H1 (cell line): ENCODE results near the gene PJVK. TPM values are rescaled to one million over a fixed set of nuclear protein-coding genes. Genes with fewer than 3 reads are reported as not detected.

Experiments used
- CTCF ChIA-PET: fragments of 300-600 bp; sonication (Branson Sonifier 250); formaldehyde crosslinking; loops from one replicate; lab custom pipeline; 2021; ENCODE audit not compliant: partially characterized antibody; lab: Charles Lee
- POLR2A ChIA-PET: fragments of 300-600 bp; sonication (Branson Sonifier 250); formaldehyde crosslinking; loops from one replicate; lab custom pipeline; 2021; ENCODE audit warnings: inconsistent platforms; ENCODE audit not compliant: partially characterized antibody; lab: Charles Lee
- DNase-seq, 2 experiments: peaks; one replicate each; pipeline versions ENCODE4 v3.0.0 to v3.0.0-alpha.2; 2010 to 2022; ENCODE audit warnings: low spot score in 2 of 2, low read depth in 1 of 2, mixed read lengths in 1 of 2
- FAIRE-seq: peaks from 2 replicates; lab custom pipeline; 2011; peaks lifted over from hg19 to GRCh38; lab: Jason Lieb, UNC
- H2AFZ ChIP-seq: 2 replicates; pipeline ENCODE4 v1.8.1; 2012; ENCODE audit warnings: low read length, inconsistent platforms
- H2AK5ac ChIP-seq: 2 replicates; pipeline ENCODE4 v1.6.1; 2013; ENCODE audit warnings: low read depth, low read length
- H2BK120ac ChIP-seq: replicated peaks from 2 replicates; pipeline ENCODE3; 2013; ENCODE audit warnings: low read depth, low read length, inconsistent platforms
- H2BK12ac ChIP-seq: 2 replicates; pipeline ENCODE4 v1.6.1; 2013; ENCODE audit warnings: low read depth, low read length
- H2BK15ac ChIP-seq: 2 replicates; pipeline ENCODE4 v1.6.1; 2013; ENCODE audit warnings: low read length
- H2BK20ac ChIP-seq: 2 replicates; pipeline ENCODE4 v1.6.1; 2013; ENCODE audit warnings: low read length
- H2BK5ac ChIP-seq: 2 replicates; pipeline ENCODE4 v1.6.1; 2013; ENCODE audit warnings: low read depth, low read length
- H3K14ac ChIP-seq: 2 replicates; pipeline ENCODE4 v1.6.1; 2013; ENCODE audit warnings: inconsistent platforms; ENCODE audit not compliant: insufficient read length
- H3K18ac ChIP-seq: 2 replicates; pipeline ENCODE4 v1.6.1; 2013; ENCODE audit warnings: low read length; ENCODE audit errors: extremely low read depth
- H3K23ac ChIP-seq: 2 replicates; pipeline ENCODE4 v1.6.1; 2013; ENCODE audit warnings: inconsistent platforms; ENCODE audit not compliant: insufficient read length
- H3K23me2 ChIP-seq: 2 replicates; pipeline ENCODE4 v1.6.1; 2013; ENCODE audit warnings: low read depth, low read length
- H3K27ac ChIP-seq: 2 replicates; pipeline ENCODE4 v1.6.1; 2011; ENCODE audit warnings: low read depth, low read length, inconsistent platforms
- H3K27me3 ChIP-seq, 4 experiments: replicated peaks in 1 of 4; 1 replicate in 1 of 4; 2 replicates in 3 of 4; pipeline versions ENCODE4 v1.6.1 to v1.8.1; 2011 to 2013; ENCODE audit warnings: low read length in 3 of 4, mild to moderate bottlenecking in 3 of 4, inconsistent platforms in 2 of 4, mixed read lengths in 2 of 4, moderate library complexity in 1 of 4; ENCODE audit not compliant: control insufficient read depth in 3 of 4, insufficient read depth in 3 of 4; ENCODE audit errors: extremely low read depth in 1 of 4
- H3K36me3 ChIP-seq, 4 experiments: 2 replicates each; pipeline versions ENCODE4 v1.6.1 to v1.8.1; 2011 to 2013; ENCODE audit warnings: mild to moderate bottlenecking in 4 of 4, low read length in 3 of 4, moderate library complexity in 2 of 4, control low read depth in 1 of 4, inconsistent platforms in 1 of 4; ENCODE audit not compliant: insufficient read depth in 4 of 4, control insufficient read depth in 2 of 4
- H3K4ac ChIP-seq: replicated peaks from 2 replicates; pipeline ENCODE3; 2013; ENCODE audit warnings: low read length, low read depth, mixed read lengths, inconsistent platforms; ENCODE audit not compliant: insufficient read length
- H3K4me1 ChIP-seq, 4 experiments: replicated peaks in 1 of 4; 1 replicate in 1 of 4; 2 replicates in 3 of 4; pipeline versions ENCODE4 v1.6.1 to v1.8.1; 2011 to 2013; ENCODE audit warnings: low read length in 3 of 4, inconsistent platforms in 2 of 4, mixed read lengths in 1 of 4; ENCODE audit not compliant: insufficient read depth in 4 of 4, control insufficient read depth in 3 of 4
- H3K4me2 ChIP-seq, 2 experiments: 2 replicates each; pipeline versions ENCODE4 v1.6.1 to v1.8.1; 2011 to 2013; ENCODE audit warnings: low read depth in 2 of 2, low read length in 2 of 2, control low read depth in 1 of 2, inconsistent platforms in 1 of 2, mild to moderate bottlenecking in 1 of 2; ENCODE audit not compliant: insufficient read depth in 1 of 2
- H3K4me3 ChIP-seq, 4 experiments: fragments of 200-600, 300-600 bp in 1 of 4; sonication (generic), shearing (Covaris generic), sonication (Bioruptor Twin) in 1 of 4; 2 replicates each; pipeline versions ENCODE4 v1.5.1 to v1.8.1; 2011 to 2016; ENCODE audit warnings: low read length in 4 of 4, low read depth in 3 of 4, control low read depth in 2 of 4, inconsistent platforms in 2 of 4, mild to moderate bottlenecking in 2 of 4, mixed read lengths in 1 of 4, moderate library complexity in 1 of 4; ENCODE audit not compliant: insufficient read depth in 2 of 4; ENCODE audit errors: extremely low read depth in 1 of 4
- H3K56ac ChIP-seq: replicated peaks from 2 replicates; pipeline ENCODE3; 2013; ENCODE audit warnings: low read depth, mild to moderate bottlenecking, mixed read lengths, low read length, inconsistent platforms; ENCODE audit not compliant: insufficient read length
- H3K79me1 ChIP-seq: 2 replicates; pipeline ENCODE4 v1.6.1; 2013; ENCODE audit warnings: low read depth, low read length, control low read depth
- H3K79me2 ChIP-seq, 2 experiments: 2 replicates each; pipeline versions ENCODE4 v1.6.1 to v1.8.1; 2012 to 2013; ENCODE audit warnings: low read length in 2 of 2, mild to moderate bottlenecking in 2 of 2, inconsistent platforms in 1 of 2; ENCODE audit not compliant: insufficient read depth in 2 of 2, control insufficient read depth in 1 of 2
- H3K9ac ChIP-seq, 4 experiments: replicated peaks in 1 of 4; 1 replicate in 1 of 4; 2 replicates in 3 of 4; pipeline versions ENCODE4 v1.6.1 to v1.8.1; 2011 to 2013; ENCODE audit warnings: low read depth in 3 of 4, low read length in 3 of 4, control low read depth in 2 of 4, mild to moderate bottlenecking in 2 of 4, moderate library complexity in 2 of 4, inconsistent platforms in 1 of 4; ENCODE audit errors: extremely low read depth in 1 of 4
- H3K9me3 ChIP-seq, 2 experiments: 2 replicates each; pipeline versions ENCODE4 v1.6.1 to v1.8.1; 2012 to 2013; ENCODE audit warnings: mild to moderate bottlenecking in 2 of 2, moderate library complexity in 2 of 2, control low read depth in 1 of 2, inconsistent platforms in 1 of 2, low read depth in 1 of 2, low read length in 1 of 2, mixed read lengths in 1 of 2; ENCODE audit not compliant: insufficient read depth in 2 of 2
- H4K20me1 ChIP-seq, 2 experiments: replicated peaks in 1 of 2; 2 replicates each; pipeline versions ENCODE3 to v1.8.1; 2011 to 2013; ENCODE audit warnings: inconsistent platforms in 2 of 2, low read length in 2 of 2, mild to moderate bottlenecking in 1 of 2; ENCODE audit not compliant: insufficient read depth in 2 of 2, control insufficient read depth in 1 of 2
- H4K5ac ChIP-seq: 2 replicates; pipeline ENCODE4 v1.6.1; 2013; ENCODE audit warnings: low read length, low read depth, mixed read lengths, inconsistent platforms; ENCODE audit not compliant: insufficient read length
- H4K8ac ChIP-seq: 2 replicates; pipeline ENCODE4 v1.8.0; 2013; ENCODE audit warnings: mild to moderate bottlenecking, moderate library complexity, low read length, inconsistent platforms; ENCODE audit not compliant: insufficient read depth; ENCODE audit errors: extremely low read depth
- H4K91ac ChIP-seq: replicated peaks from 2 replicates; pipeline ENCODE3; 2013; ENCODE audit warnings: low read length, mixed read lengths, inconsistent platforms; ENCODE audit not compliant: insufficient read length
- CREB1 ChIP-seq: IDR thresholded peaks from 2 replicates; pipeline ENCODE4 v1.6.1; 2012; ENCODE audit warnings: inconsistent platforms
- KDM4A ChIP-seq: IDR thresholded peaks from one replicate; pipeline ENCODE4 v1.7.1; 2012; ENCODE audit warnings: low read depth, mild to moderate bottlenecking, moderate library complexity, low read length, inconsistent platforms; ENCODE audit not compliant: severe bottlenecking
- KDM5A ChIP-seq: fragments of 200-600 bp; IDR thresholded peaks from 2 replicates; pipeline ENCODE4 v1.7.1; 2012; ENCODE audit warnings: mild to moderate bottlenecking, low read length, inconsistent platforms, mixed read lengths
- MAFK ChIP-seq: IDR thresholded peaks from 2 replicates; pipeline ENCODE4 v1.6.1; 2012; ENCODE audit warnings: low read depth, mild to moderate bottlenecking, improper control_type of control experiment, low read length
- NRF1 ChIP-seq: IDR thresholded peaks from 2 replicates; pipeline ENCODE4 v1.6.1; 2011; ENCODE audit warnings: mild to moderate bottlenecking, low read depth, low read length, improper control_type of control experiment
- RBBP5 ChIP-seq: IDR thresholded peaks from 2 replicates; pipeline ENCODE4 v1.7.1; 2012; ENCODE audit warnings: low read depth, mild to moderate bottlenecking, inconsistent platforms, low read length, moderate library complexity, borderline replicate concordance
- SIN3A ChIP-seq, 2 experiments: IDR thresholded peaks in 1 of 2; conservative IDR thresholded peaks in 1 of 2; 2 replicates each; pipeline ENCODE4 v1.6.1; 2011 to 2012; ENCODE audit warnings: low read length in 2 of 2, improper control_type of control experiment in 1 of 2, low read depth in 1 of 2, mild to moderate bottlenecking in 1 of 2
- ZNF274 ChIP-seq: IDR thresholded peaks from 2 replicates; pipeline ENCODE4 v1.7.0; 2012; ENCODE audit warnings: low read length, borderline replicate concordance; ENCODE audit errors: extremely low read depth
- WGBS, 2 experiments: shearing (Covaris generic) in 1 of 2; methylation state at CpG; one replicate each; pipeline versions ENCODE4 v1.1.6 to v1.1.7; 2013 to 2015; ENCODE audit warnings: low lambda C conversion rate in 2 of 2, mixed read lengths in 2 of 2, inconsistent platforms in 1 of 2, low coverage in 1 of 2, missing lambda C conversion rate in 1 of 2; ENCODE audit not compliant: insufficient replicate concordance in 2 of 2, insufficient coverage in 1 of 2, insufficient read length in 1 of 2; ENCODE audit errors: extremely low coverage in 1 of 2, missing lambda C conversion rate in 1 of 2; 5-methylcytosine and 5-hydroxymethylcytosine counted together
- polyA plus RNA-seq, 7 experiments: library from polyadenylated mRNA; depleted of rRNA in 3 of 7; stranded (reverse) in 5 of 7; unstranded in 2 of 7; fragments of >200 nt in 5 of 7; fragments of 200-250 nt in 2 of 7; gene quantifications; 1 replicate in 5 of 7; 2 replicates in 1 of 7; 4 replicates in 1 of 7; pipeline versions ENCODE4 v1.2.1 to v1.2.3, GENCODE V29; 2011 to 2013; ENCODE audit warnings: missing spikeins in 2 of 7, mixed read lengths in 2 of 7
- total RNA-seq: library from RNA; stranded (reverse); fragmentation: NEBNext Ultra II Directional; extraction: Animal tissue kit (Norgen Biotek cat#: 25700); gene quantifications from 2 replicates; pipeline ENCODE4 v1.2.1, GENCODE V29; 2021

The PJVK gene
- total and polyA plus RNA-seq, 2 of the 8 experiments (the other 6 are each of a cell fraction or from before 2014, with no cell fraction given), result 2.4 to 2.8 TPM

DNA sequence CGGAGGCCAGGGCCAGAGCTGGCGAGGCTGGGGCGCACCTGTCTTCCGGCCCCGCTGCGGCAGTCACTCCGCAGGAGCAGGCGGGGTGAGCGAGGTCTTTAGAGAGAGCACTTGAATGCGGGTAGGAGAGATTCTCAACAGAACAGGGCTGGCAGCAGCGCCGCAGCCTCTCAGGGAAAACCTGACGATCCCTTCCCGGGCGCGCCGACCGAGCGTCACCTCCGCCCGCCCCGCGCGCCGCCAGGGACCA lies 729 bp upstream of the PJVK start:
- H3K23me2 ChIP-seq, result peaks cover 5% of the 10 kb centered on the region
- no peak overlapping the region for H3K23ac ChIP-seq
- peak overlapping the region; percentile 79 to 92 for H3K4me2 ChIP-seq
- H4K91ac ChIP-seq, result no peak overlapping the region
- no peak overlapping the region for H4K5ac ChIP-seq
- H2BK15ac ChIP-seq, result no peak overlapping the region
- H3K4ac ChIP-seq, result no peak overlapping the region
- H3K4me1 ChIP-seq, result peaks cover 0 to 2% (median 0%) of the 10 kb centered on the region in 4 experiments; a peak in 2 of 7 replicates
- ChIA-PET CTCF (interaction anchor here (0.7 to 1.0 kb wide), 5 partner anchors 9 to 72 kb away, joined by 3 to 4 read pairs (median 3); partner anchors contain the start of gene PLEKHA3), POLR2A (interaction anchor here (0.6 to 3.1 kb wide), 30 partner anchors 8 to 342 kb away, joined by 3 to 30 read pairs (median 4); partner anchors contain the start of genes FKBP7, OSBPL6, PLEKHA3 and RBM45)
- no peak overlapping the region for H2BK20ac ChIP-seq
- WGBS, 2 experiments, result 1% methylated on average over 22 of the region's 25 CpGs; no CpG with 5 or more reads in 1 of the 2 experiments
- FAIRE-seq (no peak), DNase-seq (peak in 1 of 2 experiments; percentile 90)
- peaks cover 8 to 26% of the 10 kb centered on the region in 2 experiments for H3K79me2 ChIP-seq
- H2AFZ ChIP-seq, result no peak overlapping the region
- peaks cover 4% of the 10 kb centered on the region in 2 experiments for H4K20me1 ChIP-seq
- no peak overlapping the region for H4K8ac ChIP-seq
- no peaks in the 10 kb centered on the region for H3K27me3 ChIP-seq
- H3K9ac ChIP-seq, result peak overlapping the region; percentile 76 to 99 (median 98)
- H3K36me3 ChIP-seq, result peaks cover 2 to 29% (median 20%) of the 10 kb centered on the region in 4 experiments
- no peak overlapping the region for H2BK12ac ChIP-seq
- no peak overlapping the region for H2BK120ac ChIP-seq
- peak overlapping the region; percentile 48 for H3K18ac ChIP-seq
- H3K56ac ChIP-seq, result no peak overlapping the region
- peak overlapping the region; percentile 99 for H3K27ac ChIP-seq
- no peak overlapping the region for H2AK5ac ChIP-seq
- H2BK5ac ChIP-seq, result peak overlapping the region; percentile 71
- H3K4me3 ChIP-seq, result peak overlapping the region; percentile 67 to 96 (median 92)
- H3K14ac ChIP-seq, result no peak overlapping the region
- peaks cover 6% of the 10 kb centered on the region; the same call in 1 of the 2 replicates for H3K79me1 ChIP-seq
- no peaks in the 10 kb centered on the region for H3K9me3 ChIP-seq
- TF ChIP-seq NRF1 (no peak), MAFK (no peak), CREB1 (peak; percentile 95), ZNF274 (no peak), KDM4A (peak; percentile 86), KDM5A (peak; percentile 63), RBBP5 (peak; percentile 88; the same call in 1 of the 2 replicates), SIN3A (conservative IDR thresholded peaks at IDR 0.05 in 1 of 2, IDR thresholded peaks at IDR 0.05 in 1 of 2; ENCODE audit: low read depth in 1 of 2, low read length in 2 of 2) (0 out of 4 replicates have a peak, but pooled peaks have one; percentile 20 to 44)
